GM12878 (cell line): ENCODE data around the gene CCDC194. TPM values are rescaled to one million over a fixed set of nuclear protein-coding genes. Genes with fewer than 3 reads are reported as not detected.
A peak's percentile ranks its signal among the peaks of the same experiment; 100 is the strongest.

Source experiments
- ATF7 ChIP-seq: fragments of 450-650 bp; IDR thresholded peaks from 2 replicates; pipeline ENCODE4 v1.6.1; 2016; ENCODE audit warnings: low read depth, mild to moderate bottlenecking
- BHLHE40 ChIP-seq, 2 experiments: fragments of 450-650 bp in 1 of 2; IDR thresholded peaks; 2 replicates each; pipeline ENCODE4 v1.6.1; 2011 to 2017; ENCODE audit warnings: low read depth in 2 of 2, borderline replicate concordance in 1 of 2, improper control_type of control experiment in 1 of 2, low read length in 1 of 2, mild to moderate bottlenecking in 1 of 2
- CBX3 ChIP-seq: fragments of 200-600 bp; sonication (generic); IDR thresholded peaks from 2 replicates; pipeline ENCODE4 v1.6.1; 2016; ENCODE audit warnings: low read depth, borderline replicate concordance
- CBX5 ChIP-seq: sonication (generic); IDR thresholded peaks from 2 replicates; pipeline ENCODE4 v1.6.1; 2016; ENCODE audit warnings: low read depth, moderate library complexity, mild to moderate bottlenecking, inconsistent platforms
- CHD2 ChIP-seq: IDR thresholded peaks from 2 replicates; pipeline ENCODE4 v1.6.1; 2011; ENCODE audit warnings: low read depth, low read length, improper control_type of control experiment, borderline replicate concordance
- CREM ChIP-seq: IDR thresholded peaks from 2 replicates; pipeline ENCODE4 v1.6.1; 2014; ENCODE audit warnings: antibody characterized with exemption, low read depth
- HCFC1 ChIP-seq: fragments of 150-350 bp; IDR thresholded peaks from 2 replicates; pipeline ENCODE4 v1.6.1; 2014; ENCODE audit warnings: low read length
- MTA2 ChIP-seq: fragments of 450-650 bp; IDR thresholded peaks from 2 replicates; pipeline ENCODE4 v1.6.1; 2016; ENCODE audit warnings: low read depth, mild to moderate bottlenecking, moderate library complexity
- MYC ChIP-seq: IDR thresholded peaks from 2 replicates; pipeline ENCODE4 v1.6.1; 2011; ENCODE audit warnings: mild to moderate bottlenecking, low read length, moderate library complexity, inconsistent platforms; ENCODE audit not compliant: insufficient read depth, insufficient replicate concordance, insufficient read length, severe bottlenecking
- PAX5 ChIP-seq: IDR thresholded peaks from 2 replicates; pipeline ENCODE4 v1.6.1; 2011; ENCODE audit warnings: low read depth, low read length, borderline replicate concordance
- RELA ChIP-seq: fragments of 450-650 bp; IDR thresholded peaks from 2 replicates; pipeline ENCODE4 v1.8.0; 2014; ENCODE audit warnings: borderline replicate concordance; ENCODE audit not compliant: partially characterized antibody
- RUNX3 ChIP-seq: IDR thresholded peaks from 2 replicates; pipeline ENCODE4 v1.6.1; 2012; ENCODE audit warnings: low read length, inconsistent platforms
- SREBF2 ChIP-seq: IDR thresholded peaks from 2 replicates; pipeline ENCODE4 v1.6.1; 2012; ENCODE audit warnings: mild to moderate bottlenecking, low read length
- TAF1 ChIP-seq: IDR thresholded peaks from 2 replicates; pipeline ENCODE4 v1.6.1; 2011; ENCODE audit warnings: mild to moderate bottlenecking, low read depth, low read length, borderline replicate concordance
- TBL1XR1 ChIP-seq: IDR thresholded peaks from 2 replicates; pipeline ENCODE4 v1.6.1; 2012; ENCODE audit warnings: low read depth, low read length, improper control_type of control experiment
- ZSCAN29 ChIP-seq: fragments of 450-650 bp; IDR thresholded peaks from 2 replicates; pipeline ENCODE4 v1.6.1; 2017; ENCODE audit warnings: mild to moderate bottlenecking, moderate library complexity
- polyA plus RNA-seq, 11 experiments: library from polyadenylated mRNA; depleted of rRNA in 4 of 11; unstranded in 6 of 11; stranded (reverse) in 5 of 11; fragments of >200 nt; fragmentation: Nextera tagmentation in 4 of 11; fragmentation: Illumina TruSeq in 1 of 11; extraction: Ambion mirVana in 4 of 11; extraction: Trizol in 1 of 11; gene quantifications; 1 replicate in 1 of 11; 2 replicates in 10 of 11; pipeline versions ENCODE4 v1.2.1 to v1.2.3, GENCODE V29; 2011 to 2016; ENCODE audit warnings: inconsistent platforms in 2 of 11, missing spikeins in 2 of 11, low read depth in 1 of 11
- total RNA-seq, 4 experiments: library from RNA; depleted of rRNA in 3 of 4; stranded (reverse); fragments of >200 nt in 3 of 4; fragmentation: Illumina TruSeq in 1 of 4; extraction: Trizol in 1 of 4; gene quantifications; 2 replicates each; pipeline versions ENCODE4 v1.2.1 to v1.2.3, GENCODE V29; 2013 to 2021
- TF ChIP-seq, protein P1 (sequence below): fragments of 450-650 bp; formaldehyde crosslinking; IDR thresholded peaks from 2 replicates; pipeline ENCODE4 v1.4.0; 2022; ENCODE audit warnings: mild to moderate bottlenecking, moderate library complexity
- TF ChIP-seq, protein P2 (sequence below), 3 experiments: IDR thresholded peaks in 2 of 3; conservative IDR thresholded peaks in 1 of 3; 2 replicates each; pipeline ENCODE4 v1.5.1; 2011; ENCODE audit warnings: low read depth in 3 of 3, low read length in 3 of 3, mild to moderate bottlenecking in 3 of 3, control low read depth in 2 of 3, moderate library complexity in 2 of 3, inconsistent platforms in 1 of 3, mixed read lengths in 1 of 3; ENCODE audit not compliant: control insufficient read depth in 2 of 3, insufficient read depth in 1 of 3; ENCODE audit errors: extremely low read depth in 1 of 3
- TF ChIP-seq, protein P3 (sequence below): fragments of 450-650 bp; IDR thresholded peaks from 2 replicates; pipeline ENCODE4 v1.6.1; 2016; ENCODE audit warnings: mild to moderate bottlenecking
- TF ChIP-seq, protein P4 (sequence below): IDR thresholded peaks from 2 replicates; pipeline ENCODE4 v1.6.1; 2011; ENCODE audit warnings: low read depth, low read length, improper control_type of control experiment, borderline replicate concordance

Gene CCDC194
- total and polyA plus RNA-seq, 10 of the 15 experiments (the other 5 are each of a cell fraction or from before 2014, with no cell fraction given) = 0.07 to 3.4 (median 0.97) TPM

DNA sequence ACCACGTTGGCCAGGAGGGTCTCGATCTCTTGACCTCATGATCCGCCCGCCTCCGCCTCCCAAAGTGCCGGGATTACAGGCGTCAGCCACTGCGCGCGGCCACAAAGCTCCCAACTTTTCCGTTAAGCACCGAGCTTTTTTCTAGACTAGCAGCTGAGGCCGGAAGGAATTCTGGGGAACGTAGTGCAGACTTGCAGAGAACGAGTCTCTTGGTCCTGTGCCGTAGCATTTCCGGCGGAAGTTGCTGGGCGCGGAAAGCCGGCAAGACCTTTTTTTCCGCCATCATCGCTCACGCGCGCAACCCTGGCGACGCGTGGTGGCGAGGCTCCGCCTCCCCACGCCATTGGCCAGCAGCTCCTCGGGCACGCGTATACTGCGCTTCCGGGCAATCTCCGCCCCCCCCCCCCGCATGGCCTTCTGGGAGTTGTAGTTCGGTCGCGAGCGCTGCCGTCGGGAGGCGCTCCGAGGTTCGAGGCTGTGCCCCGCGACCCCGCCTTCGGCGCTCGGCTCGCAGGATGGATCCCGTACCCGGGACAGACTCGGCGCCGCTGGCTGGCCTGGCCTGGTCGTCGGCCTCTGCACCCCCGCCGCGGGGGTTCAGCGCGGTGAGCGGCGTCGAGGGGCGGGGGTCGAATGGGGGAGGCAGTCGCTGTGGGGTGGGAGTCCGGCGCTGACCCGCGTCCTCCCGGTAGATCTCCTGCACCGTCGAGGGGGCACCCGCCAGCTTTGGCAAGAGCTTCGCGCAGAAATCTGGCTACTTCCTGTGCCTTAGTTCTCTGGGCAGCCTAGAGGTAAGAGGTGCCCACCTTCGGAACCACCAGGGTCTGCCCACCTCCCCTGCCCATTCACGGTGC, 25.9 kb upstream of the CCDC194 start, which contains the start of gene MVB12A (continued):
- TF ChIP-seq, protein P1, sequence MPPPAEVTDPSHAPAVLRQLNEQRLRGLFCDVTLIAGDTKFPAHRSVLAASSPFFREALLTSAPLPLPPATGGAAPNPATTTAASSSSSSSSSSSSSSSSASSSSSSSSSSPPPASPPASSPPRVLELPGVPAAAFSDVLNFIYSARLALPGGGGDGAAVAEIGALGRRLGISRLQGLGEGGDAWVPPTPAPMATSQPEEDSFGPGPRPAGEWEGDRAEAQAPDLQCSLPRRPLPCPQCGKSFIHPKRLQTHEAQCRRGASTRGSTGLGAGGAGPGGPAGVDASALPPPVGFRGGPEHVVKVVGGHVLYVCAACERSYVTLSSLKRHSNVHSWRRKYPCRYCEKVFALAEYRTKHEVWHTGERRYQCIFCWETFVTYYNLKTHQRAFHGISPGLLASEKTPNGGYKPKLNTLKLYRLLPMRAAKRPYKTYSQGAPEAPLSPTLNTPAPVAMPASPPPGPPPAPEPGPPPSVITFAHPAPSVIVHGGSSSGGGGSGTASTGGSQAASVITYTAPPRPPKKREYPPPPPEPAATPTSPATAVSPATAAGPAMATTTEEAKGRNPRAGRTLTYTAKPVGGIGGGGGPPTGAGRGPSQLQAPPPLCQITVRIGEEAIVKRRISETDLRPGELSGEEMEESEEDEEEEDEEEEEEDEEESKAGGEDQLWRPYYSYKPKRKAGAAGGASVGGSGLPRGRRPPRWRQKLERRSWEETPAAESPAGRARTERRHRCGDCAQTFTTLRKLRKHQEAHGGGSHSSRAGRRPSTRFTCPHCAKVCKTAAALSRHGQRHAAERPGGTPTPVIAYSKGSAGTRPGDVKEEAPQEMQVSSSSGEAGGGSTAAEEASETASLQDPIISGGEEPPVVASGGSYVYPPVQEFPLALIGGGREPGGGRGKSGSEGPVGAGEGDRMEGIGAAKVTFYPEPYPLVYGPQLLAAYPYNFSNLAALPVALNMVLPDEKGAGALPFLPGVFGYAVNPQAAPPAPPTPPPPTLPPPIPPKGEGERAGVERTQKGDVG (CRISPR knock-in tag) = no peak
- TF ChIP-seq CHD2 (peak; percentile 81; the same call in 1 of the 2 replicates), CREM (peak; percentile 91), PAX5 (no peak), BHLHE40 (IDR thresholded peaks at IDR 0.05; ENCODE audit: borderline replicate concordance in 1 of 2, low read depth in 2 of 2, low read length in 1 of 2) (peak; percentile 95 to 98), TBL1XR1 (0 out of 2 replicates have a peak, but pooled peaks have one; percentile 6), ATF7 (0 out of 2 replicates have a peak, but pooled peaks have one; percentile 29), SREBF2 (peak; percentile 48; the same call in 1 of the 2 replicates), MTA2 (no peak), RELA (no peak), CBX3 (no peak), CBX5 (0 out of 2 replicates have a peak, but pooled peaks have one; percentile 18), MYC (no peak), HCFC1 (peak; percentile 93), RUNX3 (peak; percentile 46; the same call in 1 of the 2 replicates), ZSCAN29 (no peak), TAF1 (0 out of 2 replicates have a peak, but pooled peaks have one; percentile 17)
- TF ChIP-seq, protein P2, sequence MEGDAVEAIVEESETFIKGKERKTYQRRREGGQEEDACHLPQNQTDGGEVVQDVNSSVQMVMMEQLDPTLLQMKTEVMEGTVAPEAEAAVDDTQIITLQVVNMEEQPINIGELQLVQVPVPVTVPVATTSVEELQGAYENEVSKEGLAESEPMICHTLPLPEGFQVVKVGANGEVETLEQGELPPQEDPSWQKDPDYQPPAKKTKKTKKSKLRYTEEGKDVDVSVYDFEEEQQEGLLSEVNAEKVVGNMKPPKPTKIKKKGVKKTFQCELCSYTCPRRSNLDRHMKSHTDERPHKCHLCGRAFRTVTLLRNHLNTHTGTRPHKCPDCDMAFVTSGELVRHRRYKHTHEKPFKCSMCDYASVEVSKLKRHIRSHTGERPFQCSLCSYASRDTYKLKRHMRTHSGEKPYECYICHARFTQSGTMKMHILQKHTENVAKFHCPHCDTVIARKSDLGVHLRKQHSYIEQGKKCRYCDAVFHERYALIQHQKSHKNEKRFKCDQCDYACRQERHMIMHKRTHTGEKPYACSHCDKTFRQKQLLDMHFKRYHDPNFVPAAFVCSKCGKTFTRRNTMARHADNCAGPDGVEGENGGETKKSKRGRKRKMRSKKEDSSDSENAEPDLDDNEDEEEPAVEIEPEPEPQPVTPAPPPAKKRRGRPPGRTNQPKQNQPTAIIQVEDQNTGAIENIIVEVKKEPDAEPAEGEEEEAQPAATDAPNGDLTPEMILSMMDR (IDR thresholded peaks at IDR 0.05 in 2 of 3, conservative IDR thresholded peaks at IDR 0.05 in 1 of 3; ENCODE audit: control insufficient read depth in 2 of 3, extremely low read depth in 1 of 3, insufficient read depth in 1 of 3, low read depth in 3 of 3, low read length in 3 of 3) = no peak
- TF ChIP-seq, protein P3, sequence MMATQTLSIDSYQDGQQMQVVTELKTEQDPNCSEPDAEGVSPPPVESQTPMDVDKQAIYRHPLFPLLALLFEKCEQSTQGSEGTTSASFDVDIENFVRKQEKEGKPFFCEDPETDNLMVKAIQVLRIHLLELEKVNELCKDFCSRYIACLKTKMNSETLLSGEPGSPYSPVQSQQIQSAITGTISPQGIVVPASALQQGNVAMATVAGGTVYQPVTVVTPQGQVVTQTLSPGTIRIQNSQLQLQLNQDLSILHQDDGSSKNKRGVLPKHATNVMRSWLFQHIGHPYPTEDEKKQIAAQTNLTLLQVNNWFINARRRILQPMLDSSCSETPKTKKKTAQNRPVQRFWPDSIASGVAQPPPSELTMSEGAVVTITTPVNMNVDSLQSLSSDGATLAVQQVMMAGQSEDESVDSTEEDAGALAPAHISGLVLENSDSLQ = peak; percentile 73
- TF ChIP-seq, protein P4, sequence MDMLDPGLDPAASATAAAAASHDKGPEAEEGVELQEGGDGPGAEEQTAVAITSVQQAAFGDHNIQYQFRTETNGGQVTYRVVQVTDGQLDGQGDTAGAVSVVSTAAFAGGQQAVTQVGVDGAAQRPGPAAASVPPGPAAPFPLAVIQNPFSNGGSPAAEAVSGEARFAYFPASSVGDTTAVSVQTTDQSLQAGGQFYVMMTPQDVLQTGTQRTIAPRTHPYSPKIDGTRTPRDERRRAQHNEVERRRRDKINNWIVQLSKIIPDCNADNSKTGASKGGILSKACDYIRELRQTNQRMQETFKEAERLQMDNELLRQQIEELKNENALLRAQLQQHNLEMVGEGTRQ = no peak; the same call in 1 of the 2 replicates
